Measurements from ENCODE around the gene LBHD2. TPM values are rescaled to one million over a fixed set of nuclear protein-coding genes. Genes with fewer than 3 reads are reported as not detected.

Gene LBHD2
- total RNA-seq, 1 donor from 2014 or later = not detected

DNA sequence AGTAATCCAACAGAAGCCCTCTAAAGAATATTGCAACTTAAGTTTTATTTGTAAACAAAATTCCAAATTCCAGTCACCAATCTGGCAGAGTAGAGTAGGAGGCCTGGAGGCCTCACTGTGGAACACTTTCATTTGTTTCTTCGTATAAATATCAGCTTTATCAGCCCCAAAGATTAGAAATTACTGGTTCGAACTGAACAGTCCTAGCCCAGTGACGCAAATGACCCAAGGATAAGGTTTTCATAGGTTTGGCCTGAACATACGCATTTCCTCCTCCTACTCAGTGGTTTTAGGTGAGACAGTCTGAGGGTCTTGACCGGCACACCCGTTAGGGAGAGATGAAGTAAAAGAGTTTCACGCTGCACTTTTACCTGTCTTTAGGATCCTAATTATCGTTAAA lies 28.3 kb upstream of the LBHD2 start:
- no peak for DNase-seq (ENCODE audit: low read depth)
- peak overlapping the region; percentile 86 for H3K4me3 ChIP-seq (ENCODE audit: low read depth, low read length)

DNA sequence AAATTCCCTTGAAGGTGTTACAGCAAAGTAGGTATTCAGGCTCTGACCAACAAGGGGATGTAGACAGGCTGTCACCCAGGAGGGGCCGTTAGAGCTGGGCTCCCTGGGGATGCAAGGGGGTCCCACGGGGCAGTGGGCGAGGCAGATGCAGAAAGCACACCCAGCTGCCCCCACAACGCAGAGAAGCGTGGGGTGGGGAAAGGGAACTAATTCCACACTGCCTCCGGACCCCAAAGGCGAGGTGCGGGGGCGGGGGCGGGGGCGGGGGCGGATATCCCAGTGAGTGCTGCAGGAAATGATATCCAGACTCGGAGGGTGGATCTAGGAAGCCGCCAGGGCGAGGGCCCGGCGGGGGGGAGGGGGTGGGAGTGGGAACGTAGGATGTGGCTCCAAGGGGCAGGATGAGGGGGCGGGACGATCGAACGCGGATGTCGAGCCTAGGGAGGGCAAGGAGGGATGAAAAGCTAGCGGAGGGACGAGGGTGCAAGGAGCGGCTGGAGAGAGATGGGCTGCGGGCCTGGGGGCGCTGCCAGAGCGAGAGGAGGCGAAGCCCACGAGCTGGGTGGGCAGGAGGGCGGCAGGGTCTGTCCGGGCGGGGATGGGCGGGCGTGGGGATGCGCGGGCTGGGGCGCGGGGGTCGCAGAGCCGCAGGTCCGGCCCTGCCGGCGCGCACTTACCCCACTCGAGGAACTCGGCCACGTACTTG lies 27.5 kb upstream of the LBHD2 start:
- no peak for DNase-seq (ENCODE audit: low read depth)
- H3K4me3 ChIP-seq (ENCODE audit: low read depth, low read length) = peak overlapping the region; percentile 86
- TF ChIP-seq, protein P1, sequence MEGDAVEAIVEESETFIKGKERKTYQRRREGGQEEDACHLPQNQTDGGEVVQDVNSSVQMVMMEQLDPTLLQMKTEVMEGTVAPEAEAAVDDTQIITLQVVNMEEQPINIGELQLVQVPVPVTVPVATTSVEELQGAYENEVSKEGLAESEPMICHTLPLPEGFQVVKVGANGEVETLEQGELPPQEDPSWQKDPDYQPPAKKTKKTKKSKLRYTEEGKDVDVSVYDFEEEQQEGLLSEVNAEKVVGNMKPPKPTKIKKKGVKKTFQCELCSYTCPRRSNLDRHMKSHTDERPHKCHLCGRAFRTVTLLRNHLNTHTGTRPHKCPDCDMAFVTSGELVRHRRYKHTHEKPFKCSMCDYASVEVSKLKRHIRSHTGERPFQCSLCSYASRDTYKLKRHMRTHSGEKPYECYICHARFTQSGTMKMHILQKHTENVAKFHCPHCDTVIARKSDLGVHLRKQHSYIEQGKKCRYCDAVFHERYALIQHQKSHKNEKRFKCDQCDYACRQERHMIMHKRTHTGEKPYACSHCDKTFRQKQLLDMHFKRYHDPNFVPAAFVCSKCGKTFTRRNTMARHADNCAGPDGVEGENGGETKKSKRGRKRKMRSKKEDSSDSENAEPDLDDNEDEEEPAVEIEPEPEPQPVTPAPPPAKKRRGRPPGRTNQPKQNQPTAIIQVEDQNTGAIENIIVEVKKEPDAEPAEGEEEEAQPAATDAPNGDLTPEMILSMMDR (conservative IDR thresholded peaks at IDR 0.05; ENCODE audit: low read depth, low read length) = no peak

More for the DNA sequence above, 28.3 kb upstream of the LBHD2 start:
- TF ChIP-seq, protein P1 (conservative IDR thresholded peaks at IDR 0.05; ENCODE audit: low read depth, low read length) = no peak

DNA sequence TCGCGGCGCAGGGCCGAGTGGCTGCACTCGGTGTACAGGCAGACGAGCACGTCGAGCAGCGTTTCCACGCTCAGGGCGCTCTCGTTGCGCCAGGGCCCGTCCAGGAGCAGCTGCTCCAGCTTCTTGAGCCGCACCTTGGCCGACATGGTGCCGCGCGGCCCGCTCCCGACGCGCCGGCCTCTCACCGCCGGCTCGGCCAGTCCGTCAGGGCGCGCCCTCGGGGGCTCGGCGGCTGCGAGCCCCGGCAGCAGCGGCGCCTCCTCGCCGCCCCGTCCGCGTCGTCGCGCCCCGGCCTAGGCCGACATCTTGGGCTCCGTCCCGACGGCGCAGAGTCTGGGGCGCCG lies 27.0 kb upstream of the LBHD2 start:
- peak overlapping the region; percentile 86 for H3K4me3 ChIP-seq (ENCODE audit: low read depth, low read length)
- TF ChIP-seq, protein P1 (conservative IDR thresholded peaks at IDR 0.05; ENCODE audit: low read depth, low read length) = no peak

DNA sequence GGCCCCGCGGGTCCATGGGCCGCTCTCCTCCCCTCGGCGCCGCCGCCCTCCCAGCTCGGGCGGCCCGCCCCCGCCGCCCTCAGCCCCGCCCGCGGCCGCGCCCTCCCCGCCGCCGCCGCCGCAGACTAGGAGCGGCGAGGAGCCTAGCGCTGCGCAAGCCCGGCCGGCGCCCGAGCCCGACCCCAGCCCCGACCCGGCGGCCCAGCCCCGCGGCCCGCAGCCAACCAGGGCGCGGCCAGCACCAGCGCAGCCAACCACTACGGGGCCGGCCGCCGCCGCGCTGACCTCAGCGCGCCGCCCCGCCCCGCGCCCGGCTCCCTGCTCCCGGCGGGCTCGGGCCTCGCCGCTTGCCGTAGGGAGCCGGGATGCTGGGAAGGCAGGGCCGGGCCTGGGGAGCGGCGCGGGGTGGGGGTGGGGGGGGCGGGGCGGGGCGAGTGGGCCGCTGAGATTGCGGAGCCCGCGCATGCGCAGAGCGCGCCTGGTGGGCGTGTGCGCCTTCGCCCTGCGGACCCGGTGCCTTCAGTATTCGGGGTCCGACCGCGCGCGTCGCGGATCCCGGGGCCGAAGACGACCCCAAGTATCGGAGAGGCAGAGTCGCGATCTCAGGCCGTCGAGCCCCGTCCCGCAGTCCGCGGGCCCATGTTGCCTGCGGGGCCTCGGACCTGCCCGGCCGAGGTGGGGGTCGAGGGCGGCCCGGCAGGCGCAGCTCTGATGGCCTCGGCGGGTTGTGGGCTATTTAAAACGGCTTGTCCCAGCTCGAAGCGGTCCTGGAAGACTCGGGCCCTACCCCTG lies 26.4 kb upstream of the LBHD2 start, which contains the start of gene CDC42BPB:
CDC42BPB (minus strand) TSS at position 178 of the 792 bp plus-strand sequence. CDS start 376 bp downstream, outside the sequence.
- TF ChIP-seq, protein P1 (conservative IDR thresholded peaks at IDR 0.05; ENCODE audit: low read depth, low read length) = no peak
- no peak for DNase-seq (ENCODE audit: low read depth)
- H3K4me3 ChIP-seq (ENCODE audit: low read depth, low read length) = peak within 1 kb of the TSS; percentile 94

More for the DNA sequence above, 27.0 kb upstream of the LBHD2 start:
- DNase-seq (ENCODE audit: low read depth) = no peak

DNA sequence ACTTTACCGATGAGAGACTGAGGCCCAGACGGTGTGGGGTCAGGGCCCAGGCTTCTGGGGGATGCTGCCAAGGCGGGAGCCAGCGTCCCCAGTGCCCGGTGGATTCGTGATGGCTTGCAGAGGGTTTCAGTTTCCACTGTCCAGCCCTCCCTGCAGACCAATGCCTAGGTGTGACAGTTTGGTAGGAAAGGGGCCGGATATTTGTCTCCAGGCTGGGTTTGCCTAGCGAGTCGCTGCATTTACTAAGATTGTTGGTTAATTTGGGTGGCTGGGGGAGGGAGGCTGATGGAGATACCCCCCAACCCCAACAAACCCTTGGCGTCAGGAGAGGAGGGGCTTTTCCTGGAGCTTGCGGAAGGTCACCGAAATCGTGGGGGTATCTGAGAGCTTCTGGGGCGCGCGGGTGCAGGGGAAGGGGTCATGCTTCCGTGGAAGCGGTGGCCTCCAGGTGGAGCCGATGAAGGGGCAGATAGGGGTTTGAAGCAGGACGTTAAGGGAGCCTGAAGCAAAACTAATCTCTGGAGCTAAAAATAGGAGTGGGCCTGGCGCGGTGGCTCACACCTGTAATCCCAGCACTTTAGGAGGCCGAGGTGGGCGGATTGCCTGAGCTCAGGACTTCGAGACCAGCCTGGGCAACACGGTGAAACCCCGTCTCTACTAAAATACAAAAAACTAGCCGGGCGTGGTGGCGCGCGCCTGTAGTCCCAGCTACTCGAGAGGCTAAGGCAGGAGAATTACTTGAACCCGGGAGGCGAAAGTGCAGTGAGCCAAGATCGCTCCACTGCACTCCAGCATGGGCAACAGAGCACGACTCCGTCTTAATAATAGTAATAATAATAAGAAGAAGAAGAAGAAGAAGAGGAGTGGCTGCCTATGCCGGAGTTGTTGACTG lies 25.6 kb upstream of the LBHD2 start:
- no peak for DNase-seq (ENCODE audit: low read depth)
- TF ChIP-seq, protein P1 (conservative IDR thresholded peaks at IDR 0.05; ENCODE audit: low read depth, low read length) = peak; percentile 5
- H3K4me3 ChIP-seq (ENCODE audit: low read depth, low read length) = peak overlapping the region; percentile 94

DNA sequence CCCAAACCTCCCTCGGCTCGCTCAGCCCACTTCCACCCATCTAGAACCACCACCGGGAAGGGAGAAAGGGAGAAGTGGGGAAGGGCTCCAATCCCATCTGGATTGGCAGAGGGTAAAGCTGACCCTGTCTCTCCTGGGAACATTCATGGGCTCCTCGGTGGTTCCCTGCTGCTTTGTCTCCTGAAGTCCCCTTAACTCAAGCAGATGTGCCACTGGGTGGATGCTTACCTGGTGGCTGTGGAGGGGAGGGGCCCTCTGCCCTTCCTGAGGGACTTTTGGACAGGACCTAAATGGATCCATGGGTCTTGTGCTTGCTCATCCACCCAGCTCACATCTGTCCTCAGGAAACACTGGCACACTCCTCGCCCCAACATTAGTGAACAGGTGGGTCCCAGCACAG lies 24.5 kb upstream of the LBHD2 start:
- no peak for DNase-seq (ENCODE audit: low read depth)
- TF ChIP-seq, protein P1 (conservative IDR thresholded peaks at IDR 0.05; ENCODE audit: low read depth, low read length) = no peak
- H3K4me3 ChIP-seq (ENCODE audit: low read depth, low read length) = peak overlapping the region; percentile 94

Measured in epithelial cell of proximal tubule (primary cell).